ENCODE measurements around the gene ZNF304.

Gene ZNF304

GRCh38 chr19:57350877-57351805, at the start of gene ZNF304:
TSS of gene ZNF304 (plus strand) at chr19:57351271. CDS start at chr19:57351665, 394 bp downstream.
- peak; percentile 88 for DNase-seq

- no peak for DNase-seq
Measured at GRCh38 chr19:57302020-57302465, 49.0 kb upstream of the ZNF304 start.

GRCh38 chr19:57302727-57303401, 48.2 kb upstream of the ZNF304 start:
- DNase-seq = no peak

GRCh38 chr19:57305056-57305455, 46.0 kb upstream of the ZNF304 start:
- no peak for DNase-seq

GRCh38 chr19:57308514-57308913, 42.6 kb upstream of the ZNF304 start:
- DNase-seq = no peak

- no peak for DNase-seq
Measured at GRCh38 chr19:57310792-57311191, 40.3 kb upstream of the ZNF304 start.

GRCh38 chr19:57314146-57314545, 36.9 kb upstream of the ZNF304 start:
- DNase-seq = no peak

- DNase-seq = no peak
Measured at GRCh38 chr19:57317503-57317902, 33.6 kb upstream of the ZNF304 start.

GRCh38 chr19:57319869-57320179, 31.2 kb upstream of the ZNF304 start:
- no peak for DNase-seq

- DNase-seq = peak; percentile 94
Measured at GRCh38 chr19:57320180-57321084, 30.6 kb upstream of the ZNF304 start, which contains the start of gene ZNF543. TSS of gene ZNF543 (plus strand) at chr19:57320472. CDS start at chr19:57320854, 382 bp downstream.

GRCh38 chr19:57321116-57321515, 30.0 kb upstream of the ZNF304 start:
- no peak for DNase-seq

GRCh38 chr19:57321751-57322150, 29.3 kb upstream of the ZNF304 start:
- no peak for DNase-seq

GRCh38 chr19:57324992-57325391, 26.1 kb upstream of the ZNF304 start:
- no peak for DNase-seq

GRCh38 chr19:57327993-57328392, 23.1 kb upstream of the ZNF304 start:
- no peak for DNase-seq

- DNase-seq = no peak
Measured at GRCh38 chr19:57334191-57334590, 16.9 kb upstream of the ZNF304 start.

- DNase-seq = no peak
Measured at GRCh38 chr19:57338877-57339276, 12.2 kb upstream of the ZNF304 start.

- no peak for DNase-seq
Measured at GRCh38 chr19:57342582-57342981, 8.5 kb upstream of the ZNF304 start.

GRCh38 chr19:57348136-57348535, 2.9 kb upstream of the ZNF304 start:
- DNase-seq = no peak

- no peak for DNase-seq
Measured at GRCh38 chr19:57351867-57352266, 796 bp downstream of the ZNF304 start.

- DNase-seq = no peak
Measured at GRCh38 chr19:57355916-57356315, 4.8 kb downstream of the ZNF304 start.

GRCh38 chr19:57357406-57357805, 6.3 kb downstream of the ZNF304 start:
- DNase-seq = no peak

GRCh38 chr19:57359300-57359699, 8.2 kb downstream of the ZNF304 start:
- no peak for DNase-seq

GRCh38 chr19:57362419-57362818, 11.3 kb downstream of the ZNF304 start:
- DNase-seq = no peak
